ENCODE data around the gene LGMN.
"Not testable (repeated sequence)": the region's sequence is repeated elsewhere in the genome, so short reads cannot be mapped to it uniquely, and the experiment has no call there.

Gene LGMN

DNA sequence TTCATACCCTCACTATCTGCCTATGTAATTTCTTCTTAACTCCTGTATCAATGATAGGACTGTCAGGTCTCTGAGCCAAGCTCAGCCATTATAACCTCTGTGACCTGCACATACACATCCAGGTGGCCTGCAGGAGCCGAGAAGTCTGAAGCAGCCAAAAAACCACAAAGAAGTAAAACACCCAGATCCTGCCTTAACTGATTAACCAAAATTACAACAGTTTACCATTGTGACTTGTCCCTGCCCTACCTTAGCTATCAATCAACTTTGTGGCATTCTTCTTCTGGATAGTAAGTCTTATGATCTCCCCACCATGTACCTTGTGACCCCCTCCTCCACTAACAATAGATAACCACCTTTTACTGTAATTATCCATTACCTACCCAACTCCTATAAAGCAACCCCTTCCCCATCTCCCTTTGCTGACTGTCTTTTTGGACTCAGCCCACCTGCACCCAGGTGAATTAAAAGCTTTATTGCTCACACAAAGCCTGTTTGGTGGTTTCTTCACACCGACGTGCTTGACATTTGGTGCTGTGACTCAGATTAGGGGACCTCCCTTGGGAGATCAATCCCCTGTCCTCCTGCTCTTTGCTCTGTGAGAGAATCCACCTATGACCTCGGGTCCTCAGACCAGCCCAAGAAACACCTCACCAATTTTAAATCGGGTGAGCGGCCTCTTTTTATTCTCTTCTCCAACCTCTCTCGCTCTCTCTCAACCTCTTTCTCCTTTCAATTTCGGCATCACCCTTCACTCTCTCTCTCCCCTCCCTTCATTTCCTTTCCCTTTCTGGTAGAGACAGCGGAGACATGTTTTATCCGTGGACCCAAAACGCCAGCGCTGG is 11.5 kb upstream of the LGMN start:
- Histone ChIP-seq H3K36me3 (ENCODE audit: control insufficient read depth in 2 of 2, insufficient read depth in 2 of 2, low read length in 2 of 2) (no peaks in the 10 kb centered on the region), H3K9ac (ENCODE audit: low read length in 2 of 2) (no peak overlapping the region), H3K4me1 (ENCODE audit: control insufficient read depth, insufficient read depth, low read length) (no peaks in the 10 kb centered on the region), H3K27me3 (ENCODE audit: control insufficient read depth in 1 of 2, insufficient read depth in 2 of 2, low read length in 2 of 2) (peaks cover 2 to 4% of the 10 kb centered on the region in 2 donors), H3K4me3 (ENCODE audit: low read length in 2 of 2) (no peak overlapping the region), H3K27ac (ENCODE audit: low read length) (no peak overlapping the region), H3K9me3 (ENCODE audit: control insufficient read depth in 2 of 2, low read length in 2 of 2) (no peaks in the 10 kb centered on the region)

DNA sequence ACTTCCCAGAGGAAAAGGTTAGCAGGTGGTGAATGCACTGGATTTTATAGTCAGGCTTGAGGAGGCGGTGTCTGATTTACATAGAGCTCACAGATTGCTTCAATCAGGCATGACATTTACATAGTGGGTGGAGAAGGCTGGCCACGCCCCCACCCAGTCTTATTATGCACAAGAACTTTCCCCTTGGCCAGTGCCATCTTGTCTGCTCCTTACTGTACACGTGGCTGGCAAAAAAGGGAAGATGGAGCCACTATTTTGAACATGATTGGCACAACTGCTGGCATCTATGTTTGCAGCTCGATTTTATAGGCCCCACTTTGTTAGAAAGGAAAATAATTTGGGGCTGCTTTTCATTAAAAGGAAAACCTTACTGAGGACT is 10.9 kb upstream of the LGMN start:
- Histone ChIP-seq H3K36me3 (ENCODE audit: control insufficient read depth in 2 of 2, insufficient read depth in 2 of 2, low read length in 2 of 2) (no peaks in the 10 kb centered on the region), H3K9ac (ENCODE audit: low read length in 2 of 2) (no peak overlapping the region), H3K4me3 (ENCODE audit: low read length in 2 of 2) (no peak overlapping the region), H3K27me3 (ENCODE audit: control insufficient read depth in 1 of 2, insufficient read depth in 2 of 2, low read length in 2 of 2) (peaks cover 2 to 4% of the 10 kb centered on the region in 2 donors), H3K27ac (ENCODE audit: low read length) (no peak overlapping the region), H3K9me3 (ENCODE audit: control insufficient read depth in 2 of 2, low read length in 2 of 2) (no peaks in the 10 kb centered on the region), H3K4me1 (ENCODE audit: control insufficient read depth, insufficient read depth, low read length) (no peaks in the 10 kb centered on the region)

DNA sequence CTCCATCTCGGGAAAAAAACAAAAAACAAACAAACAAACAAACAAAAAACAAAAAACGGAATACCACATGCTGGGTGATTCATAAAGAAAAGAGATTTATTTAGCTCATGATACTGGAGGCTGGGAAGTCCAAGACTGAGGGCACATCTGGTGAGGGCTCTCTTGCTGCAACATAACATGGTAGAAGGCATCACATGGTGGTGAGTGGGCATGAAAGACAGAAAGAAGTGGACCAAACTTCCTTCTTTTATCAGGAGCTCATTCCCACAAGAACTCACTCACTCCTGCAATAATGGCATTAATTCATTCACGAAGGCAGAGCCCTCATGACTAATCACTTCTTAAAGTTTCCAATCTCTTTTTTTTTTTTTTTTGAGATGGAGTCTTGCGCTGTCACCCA is 8.0 kb upstream of the LGMN start:
- H3K27ac ChIP-seq (ENCODE audit: low read length): no peak overlapping the region
- H3K9me3 ChIP-seq (ENCODE audit: control insufficient read depth in 2 of 2, low read length in 2 of 2): no peaks in the 10 kb centered on the region
- H3K4me1 ChIP-seq (ENCODE audit: control insufficient read depth, insufficient read depth, low read length): no peaks in the 10 kb centered on the region
- H3K27me3 ChIP-seq (ENCODE audit: control insufficient read depth in 1 of 2, insufficient read depth in 2 of 2, low read length in 2 of 2): no peaks in the 10 kb centered on the region
- no peak overlapping the region for H3K9ac ChIP-seq (ENCODE audit: low read length in 2 of 2)
- H3K36me3 ChIP-seq (ENCODE audit: control insufficient read depth in 2 of 2, insufficient read depth in 2 of 2, low read length in 2 of 2): no peaks in the 10 kb centered on the region
- no peak overlapping the region for H3K4me3 ChIP-seq (ENCODE audit: low read length in 2 of 2)

- H3K36me3 ChIP-seq (ENCODE audit: control insufficient read depth in 2 of 2, insufficient read depth in 2 of 2, low read length in 2 of 2): no peaks in the 10 kb centered on the region
Measured at GRCh38 chr14:92755495-92755894, 7.1 kb upstream of the LGMN start.

GRCh38 chr14:92754966-92755365 is 6.5 kb upstream of the LGMN start:
- H3K4me1 ChIP-seq (ENCODE audit: control insufficient read depth, insufficient read depth, low read length): no peaks in the 10 kb centered on the region
- no peak overlapping the region for H3K4me3 ChIP-seq (ENCODE audit: low read length in 2 of 2)
- no peaks in the 10 kb centered on the region for H3K36me3 ChIP-seq (ENCODE audit: control insufficient read depth in 2 of 2, insufficient read depth in 2 of 2, low read length in 2 of 2)
- H3K9me3 ChIP-seq (ENCODE audit: control insufficient read depth in 2 of 2, low read length in 2 of 2): no peaks in the 10 kb centered on the region
- no peak overlapping the region for H3K27ac ChIP-seq (ENCODE audit: low read length)
- no peak overlapping the region for H3K9ac ChIP-seq (ENCODE audit: low read length in 2 of 2)
- no peaks in the 10 kb centered on the region for H3K27me3 ChIP-seq (ENCODE audit: control insufficient read depth in 1 of 2, insufficient read depth in 2 of 2, low read length in 2 of 2)

More at GRCh38 chr14:92755495-92755894, 7.1 kb upstream of the LGMN start:
- Histone ChIP-seq H3K27ac (ENCODE audit: low read length) (no peak overlapping the region), H3K27me3 (ENCODE audit: control insufficient read depth in 1 of 2, insufficient read depth in 2 of 2, low read length in 2 of 2) (no peaks in the 10 kb centered on the region), H3K9ac (ENCODE audit: low read length in 2 of 2) (no peak overlapping the region), H3K4me1 (ENCODE audit: control insufficient read depth, insufficient read depth, low read length) (no peaks in the 10 kb centered on the region), H3K9me3 (ENCODE audit: control insufficient read depth in 2 of 2, low read length in 2 of 2) (no peaks in the 10 kb centered on the region), H3K4me3 (ENCODE audit: low read length in 2 of 2) (no peak overlapping the region)

GRCh38 chr14:92753250-92753649 is 4.8 kb upstream of the LGMN start:
- H3K4me1 ChIP-seq (ENCODE audit: control insufficient read depth, insufficient read depth, low read length): peaks cover under 1% of the 10 kb centered on the region
- no peaks in the 10 kb centered on the region for H3K27me3 ChIP-seq (ENCODE audit: control insufficient read depth in 1 of 2, insufficient read depth in 2 of 2, low read length in 2 of 2)
- no peak overlapping the region for H3K27ac ChIP-seq (ENCODE audit: low read length)
- H3K4me3 ChIP-seq (ENCODE audit: low read length in 2 of 2): no peak overlapping the region
- H3K9me3 ChIP-seq (ENCODE audit: control insufficient read depth in 2 of 2, low read length in 2 of 2): no peaks in the 10 kb centered on the region
- H3K9ac ChIP-seq (ENCODE audit: low read length in 2 of 2): no peak overlapping the region
- no peaks in the 10 kb centered on the region for H3K36me3 ChIP-seq (ENCODE audit: control insufficient read depth in 2 of 2, insufficient read depth in 2 of 2, low read length in 2 of 2)

GRCh38 chr14:92751819-92752218 is 3.4 kb upstream of the LGMN start:
- Histone ChIP-seq H3K9me3 (ENCODE audit: control insufficient read depth in 2 of 2, low read length in 2 of 2) (no peaks in the 10 kb centered on the region), H3K36me3 (ENCODE audit: control insufficient read depth in 2 of 2, insufficient read depth in 2 of 2, low read length in 2 of 2) (no peaks in the 10 kb centered on the region), H3K27ac (ENCODE audit: low read length) (no peak overlapping the region), H3K4me1 (ENCODE audit: control insufficient read depth, insufficient read depth, low read length) (peaks cover 11% of the 10 kb centered on the region), H3K9ac (ENCODE audit: low read length in 2 of 2) (no peak overlapping the region), H3K27me3 (ENCODE audit: control insufficient read depth in 1 of 2, insufficient read depth in 2 of 2, low read length in 2 of 2) (no peaks in the 10 kb centered on the region), H3K4me3 (ENCODE audit: low read length in 2 of 2) (no peak overlapping the region)

- no peak overlapping the region for H3K27ac ChIP-seq (ENCODE audit: low read length)
- H3K4me1 ChIP-seq (ENCODE audit: control insufficient read depth, insufficient read depth, low read length): peaks cover 11% of the 10 kb centered on the region
- H3K9ac ChIP-seq (ENCODE audit: low read length in 2 of 2): no peak overlapping the region
- H3K9me3 ChIP-seq (ENCODE audit: control insufficient read depth in 2 of 2, low read length in 2 of 2): no peaks in the 10 kb centered on the region
- H3K36me3 ChIP-seq (ENCODE audit: control insufficient read depth in 2 of 2, insufficient read depth in 2 of 2, low read length in 2 of 2): no peaks in the 10 kb centered on the region
- H3K4me3 ChIP-seq (ENCODE audit: low read length in 2 of 2): no peak overlapping the region
- no peaks in the 10 kb centered on the region for H3K27me3 ChIP-seq (ENCODE audit: control insufficient read depth in 1 of 2, insufficient read depth in 2 of 2, low read length in 2 of 2)
Measured at GRCh38 chr14:92750994-92751400, 2.6 kb upstream of the LGMN start.

- peaks cover 11% of the 10 kb centered on the region for H3K4me1 ChIP-seq (ENCODE audit: control insufficient read depth, insufficient read depth, low read length)
- not testable (repeated sequence) for H3K9ac ChIP-seq (ENCODE audit: low read length in 2 of 2); H3K27ac ChIP-seq (ENCODE audit: low read length); H3K36me3 ChIP-seq (ENCODE audit: control insufficient read depth in 2 of 2, insufficient read depth in 2 of 2, low read length in 2 of 2); H3K9me3 ChIP-seq (ENCODE audit: control insufficient read depth in 2 of 2, low read length in 2 of 2); H3K27me3 ChIP-seq (ENCODE audit: control insufficient read depth in 1 of 2, insufficient read depth in 2 of 2, low read length in 2 of 2); H3K4me3 ChIP-seq (ENCODE audit: low read length in 2 of 2)
Measured at GRCh38 chr14:92750222-92750728, 1.8 kb upstream of the LGMN start.

DNA sequence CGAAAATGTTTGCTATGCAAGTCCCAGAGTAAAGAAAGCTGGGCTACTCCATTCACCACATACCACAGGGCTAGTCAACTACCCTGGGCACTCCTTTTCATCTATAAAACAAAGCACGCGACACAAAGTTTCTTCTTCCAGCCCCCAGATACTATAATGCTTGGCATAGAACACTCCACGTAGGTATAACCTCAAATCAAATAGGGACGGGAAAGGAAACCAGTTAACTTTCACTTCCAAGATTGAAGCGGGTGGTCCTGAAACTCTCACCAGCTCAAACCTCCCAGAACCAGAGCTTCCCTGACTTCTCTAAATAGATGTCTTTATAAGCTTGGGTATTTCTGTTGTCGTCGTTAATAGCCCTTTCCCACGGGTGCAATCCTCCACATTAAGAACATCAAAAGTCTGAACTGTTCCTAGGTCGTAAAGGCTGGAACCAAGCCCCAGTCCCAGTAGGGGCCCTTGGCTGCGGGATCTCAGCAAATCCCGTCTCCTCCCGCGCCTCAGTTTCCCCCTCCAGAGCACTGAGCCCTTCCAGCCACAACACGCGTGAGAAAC is 647 bp downstream of the LGMN start:
- H3K4me3 ChIP-seq (ENCODE audit: low read length in 2 of 2): peak overlapping the region; percentile 90 to 92
- H3K27ac ChIP-seq (ENCODE audit: low read length): peak overlapping the region; percentile 64
- H3K9me3 ChIP-seq (ENCODE audit: control insufficient read depth in 2 of 2, low read length in 2 of 2): no peaks in the 10 kb centered on the region
- H3K4me1 ChIP-seq (ENCODE audit: control insufficient read depth, insufficient read depth, low read length): peaks cover 11% of the 10 kb centered on the region
- H3K27me3 ChIP-seq (ENCODE audit: control insufficient read depth in 1 of 2, insufficient read depth in 2 of 2, low read length in 2 of 2): no peaks in the 10 kb centered on the region
- H3K36me3 ChIP-seq (ENCODE audit: control insufficient read depth in 2 of 2, insufficient read depth in 2 of 2, low read length in 2 of 2): no peaks in the 10 kb centered on the region
- H3K9ac ChIP-seq (ENCODE audit: low read length in 2 of 2): peak overlapping the region; percentile 87 to 88

DNA sequence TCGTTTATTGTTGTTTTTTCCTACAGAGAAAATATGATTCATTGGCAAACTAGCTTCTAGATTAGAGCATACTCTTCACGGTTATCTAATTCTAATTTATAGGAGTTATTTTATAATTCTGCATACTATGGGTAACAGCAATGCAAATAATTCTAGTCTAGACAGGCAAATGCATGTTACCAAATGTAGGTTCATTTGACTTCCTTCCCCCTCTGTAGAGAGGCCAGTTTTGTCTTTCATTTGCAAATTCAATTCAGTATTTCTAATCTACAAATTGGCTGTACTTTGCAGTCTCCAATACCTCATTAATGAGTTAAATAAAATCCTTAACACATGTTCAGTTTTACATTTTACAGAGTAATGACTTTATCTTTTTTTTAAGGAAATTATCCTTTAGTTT is 4.2 kb downstream of the LGMN start:
- no peak overlapping the region for H3K9ac ChIP-seq (ENCODE audit: low read length in 2 of 2)
- H3K4me3 ChIP-seq (ENCODE audit: low read length in 2 of 2): no peak overlapping the region
- H3K27ac ChIP-seq (ENCODE audit: low read length): no peak overlapping the region
- peaks cover 11% of the 10 kb centered on the region for H3K4me1 ChIP-seq (ENCODE audit: control insufficient read depth, insufficient read depth, low read length)
- no peaks in the 10 kb centered on the region for H3K9me3 ChIP-seq (ENCODE audit: control insufficient read depth in 2 of 2, low read length in 2 of 2)
- H3K36me3 ChIP-seq (ENCODE audit: control insufficient read depth in 2 of 2, insufficient read depth in 2 of 2, low read length in 2 of 2): peaks cover 5 to 6% of the 10 kb centered on the region in 2 donors
- no peaks in the 10 kb centered on the region for H3K27me3 ChIP-seq (ENCODE audit: control insufficient read depth in 1 of 2, insufficient read depth in 2 of 2, low read length in 2 of 2)
